ENCODE measurements around the gene DYNC1H1. TPM values are rescaled to one million over a fixed set of nuclear protein-coding genes. Genes with fewer than 3 reads are reported as not detected.

DYNC1H1 gene
- total RNA-seq, 4 donors from 2014 or later: 608 to 897 (median 728) TPM

- WGBS: 87% methylated on average over 5 of the region's 5 CpGs
- Histone ChIP-seq H3K4me1 (peaks cover 0 to 13% (median 8%) of the 10 kb centered on the region in 4 donors), H3K27me3 (no peaks in the 10 kb centered on the region), H3K36me3 (peaks cover 90 to 100% (median 99%) of the 10 kb centered on the region in 4 donors), H3K9me3 (no peaks in the 10 kb centered on the region), H3K4me3 (no peak overlapping the region), H3K27ac (replicated peaks in 1 of 4) (no peak overlapping the region)
- intact Hi-C loops (cut with DNase I): no loop called here
- DNase-seq (ENCODE audit: extremely low spot score): no peak
- TF ChIP-seq POLR2AphosphoS5 (IDR thresholded peaks at IDR 0.05) (no peak), POLR2A (IDR thresholded peaks at IDR 0.05; ENCODE audit: low read depth) (no peak)
These were observed 27.0 kb downstream of the DYNC1H1 start for GRCh38 chr14:101991352-101991751.

DNA sequence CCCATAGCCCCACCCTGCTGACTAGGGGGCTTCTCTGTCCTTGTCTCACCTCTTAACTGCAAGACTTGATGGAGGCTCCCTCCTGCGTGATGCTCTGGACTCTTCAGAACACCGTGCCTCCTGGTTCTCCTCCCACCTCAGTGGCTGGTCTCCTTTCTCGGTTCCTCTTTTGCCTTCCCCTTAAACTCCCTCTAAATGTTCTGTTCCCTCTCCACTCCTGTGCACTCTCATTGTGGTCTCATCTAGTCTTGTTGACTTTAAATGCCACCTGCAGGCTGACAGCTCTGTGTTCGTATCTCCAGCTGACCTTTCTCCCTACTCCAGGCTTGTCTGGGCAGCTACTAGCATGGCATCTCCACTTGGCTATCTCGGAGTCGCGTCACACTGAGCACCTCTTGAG, 28.3 kb downstream of the DYNC1H1 start:
- 90% methylated on average over 7 of the region's 7 CpGs for WGBS
- H3K4me3 ChIP-seq: no peak overlapping the region
- TF ChIP-seq POLR2AphosphoS5 (IDR thresholded peaks at IDR 0.05): no peak
- TF ChIP-seq, protein P1, sequence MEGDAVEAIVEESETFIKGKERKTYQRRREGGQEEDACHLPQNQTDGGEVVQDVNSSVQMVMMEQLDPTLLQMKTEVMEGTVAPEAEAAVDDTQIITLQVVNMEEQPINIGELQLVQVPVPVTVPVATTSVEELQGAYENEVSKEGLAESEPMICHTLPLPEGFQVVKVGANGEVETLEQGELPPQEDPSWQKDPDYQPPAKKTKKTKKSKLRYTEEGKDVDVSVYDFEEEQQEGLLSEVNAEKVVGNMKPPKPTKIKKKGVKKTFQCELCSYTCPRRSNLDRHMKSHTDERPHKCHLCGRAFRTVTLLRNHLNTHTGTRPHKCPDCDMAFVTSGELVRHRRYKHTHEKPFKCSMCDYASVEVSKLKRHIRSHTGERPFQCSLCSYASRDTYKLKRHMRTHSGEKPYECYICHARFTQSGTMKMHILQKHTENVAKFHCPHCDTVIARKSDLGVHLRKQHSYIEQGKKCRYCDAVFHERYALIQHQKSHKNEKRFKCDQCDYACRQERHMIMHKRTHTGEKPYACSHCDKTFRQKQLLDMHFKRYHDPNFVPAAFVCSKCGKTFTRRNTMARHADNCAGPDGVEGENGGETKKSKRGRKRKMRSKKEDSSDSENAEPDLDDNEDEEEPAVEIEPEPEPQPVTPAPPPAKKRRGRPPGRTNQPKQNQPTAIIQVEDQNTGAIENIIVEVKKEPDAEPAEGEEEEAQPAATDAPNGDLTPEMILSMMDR (IDR thresholded peaks at IDR 0.05): no peak
- no peak for TF ChIP-seq POLR2A (IDR thresholded peaks at IDR 0.05; ENCODE audit: low read depth)
- no peak for TF ChIP-seq EP300 (IDR thresholded peaks at IDR 0.05)
- H3K9me3 ChIP-seq: no peaks in the 10 kb centered on the region
- no peak for DNase-seq (ENCODE audit: extremely low spot score)
- H3K36me3 ChIP-seq: peaks cover 90 to 100% (median 99%) of the 10 kb centered on the region in 4 donors
- H3K27me3 ChIP-seq: no peaks in the 10 kb centered on the region
- H3K27ac ChIP-seq (replicated peaks in 1 of 4): no peak overlapping the region
- H3K4me1 ChIP-seq: peaks cover 0 to 2% (median 1%) of the 10 kb centered on the region in 4 donors
- intact Hi-C loops (cut with DNase I): no loop called here

GRCh38 chr14:101997429-101998336, 33.3 kb downstream of the DYNC1H1 start:
- no peak for DNase-seq (ENCODE audit: extremely low spot score)
- 86% methylated on average over 18 of the region's 18 CpGs for WGBS
- Histone ChIP-seq H3K27ac (replicated peaks in 1 of 4) (no peak overlapping the region), H3K36me3 (peaks cover 97 to 100% (median 98%) of the 10 kb centered on the region in 4 donors), H3K27me3 (no peaks in the 10 kb centered on the region), H3K4me1 (no peaks in the 10 kb centered on the region), H3K4me3 (no peak overlapping the region), H3K9me3 (no peaks in the 10 kb centered on the region)
- intact Hi-C loops (cut with DNase I): no loop called here
- TF ChIP-seq, protein P1 (IDR thresholded peaks at IDR 0.05): no peak
- TF ChIP-seq POLR2AphosphoS5 (IDR thresholded peaks at IDR 0.05) (no peak), EP300 (IDR thresholded peaks at IDR 0.05) (no peak), POLR2A (IDR thresholded peaks at IDR 0.05; ENCODE audit: low read depth) (no peak)

GRCh38 chr14:102000902-102001301, 36.5 kb downstream of the DYNC1H1 start:
- no peak for DNase-seq (ENCODE audit: extremely low spot score)
- Histone ChIP-seq H3K36me3 (peaks cover 98 to 100% (median 98%) of the 10 kb centered on the region in 4 donors), H3K27me3 (no peaks in the 10 kb centered on the region), H3K27ac (replicated peaks in 1 of 4) (no peak overlapping the region), H3K9me3 (no peaks in the 10 kb centered on the region), H3K4me3 (no peak overlapping the region), H3K4me1 (no peaks in the 10 kb centered on the region)
- 94% methylated on average over 12 of the region's 12 CpGs for WGBS
- TF ChIP-seq POLR2A (IDR thresholded peaks at IDR 0.05; ENCODE audit: low read depth) (no peak), EP300 (IDR thresholded peaks at IDR 0.05) (no peak), POLR2AphosphoS5 (IDR thresholded peaks at IDR 0.05) (no peak)
- TF ChIP-seq, protein P1 (IDR thresholded peaks at IDR 0.05): no peak
- intact Hi-C loops (cut with DNase I): no loop called here

DNA sequence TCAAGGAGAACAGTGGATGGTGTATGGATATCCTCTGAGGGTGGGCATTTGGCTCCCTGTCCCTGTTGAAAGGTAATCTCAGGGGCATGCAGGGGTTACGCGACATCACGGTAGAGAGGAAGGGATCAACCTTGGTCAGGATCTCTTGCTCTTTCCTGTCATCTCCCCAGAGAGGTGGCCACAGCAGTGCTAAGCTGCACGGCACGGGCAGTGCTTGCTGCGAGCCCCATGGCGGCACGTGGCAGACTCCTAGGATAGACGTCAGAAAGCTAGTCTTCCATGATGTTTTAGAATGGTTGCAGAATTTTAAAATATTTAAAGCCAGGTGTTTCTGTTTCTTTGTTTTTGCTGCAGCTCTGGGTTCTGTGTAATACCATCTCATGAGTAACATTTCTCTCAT, 41.0 kb downstream of the DYNC1H1 start:
- H3K36me3 ChIP-seq: peaks cover 99 to 100% (median 100%) of the 10 kb centered on the region in 4 donors
- no peak for TF ChIP-seq EP300 (IDR thresholded peaks at IDR 0.05)
- no peak for TF ChIP-seq POLR2AphosphoS5 (IDR thresholded peaks at IDR 0.05)
- TF ChIP-seq POLR2A (IDR thresholded peaks at IDR 0.05; ENCODE audit: low read depth): no peak
- TF ChIP-seq, protein P1 (IDR thresholded peaks at IDR 0.05): no peak
- H3K4me1 ChIP-seq: no peaks in the 10 kb centered on the region
- H3K9me3 ChIP-seq: no peaks in the 10 kb centered on the region
- DNase-seq (ENCODE audit: extremely low spot score): no peak
- no peaks in the 10 kb centered on the region for H3K27me3 ChIP-seq
- 82% methylated on average over 9 of the region's 9 CpGs for WGBS
- no peak overlapping the region for H3K27ac ChIP-seq (replicated peaks in 1 of 4)
- intact Hi-C loops (cut with DNase I): no loop called here
- no peak overlapping the region for H3K4me3 ChIP-seq

Measured in esophagus muscularis mucosa (tissue), 4 donors.